K562 (cell line): ENCODE measurements around the gene MAGIX. TPM values are rescaled to one million over a fixed set of nuclear protein-coding genes. Genes with fewer than 3 reads are reported as not detected.

ENCODE experiments used
- ATAC-seq: fragments of 200-7000 bp; cut with Tn5 transposase; 3 replicates; pipeline ENCODE4 v1.9.1; 2020; ENCODE audit warnings: moderate library complexity
- BruUV-seq: library from RNA; stranded (reverse); fragments of 400-500 nt; replicated peaks from 2 replicates; lab custom pipeline; 2021; lab: Mats Ljungman, UMichigan
- CTCF ChIA-PET: fragments of 300-600 bp; formaldehyde crosslinking; extraction: SDS; loops from one replicate; lab custom pipeline; 2021; ENCODE audit warnings: low intra/inter-chr PET ratio; lab: Yijun Ruan, JAX
- POLR2A ChIA-PET: fragments of 300-600, 350-650 bp; sonication (Branson Sonifier 250); formaldehyde crosslinking; extraction: SDS; loops from one replicate; lab custom pipeline; 2021; ENCODE audit warnings: antibody characterized with exemption, inconsistent platforms; lab: Yijun Ruan, JAX
- DNase-seq, 4 experiments: peaks; one replicate each; pipeline versions ENCODE4 v3.0.0 to v3.0.0-alpha.2; 2011 to 2018; ENCODE audit warnings: low spot score in 3 of 4, mixed read lengths in 3 of 4; ENCODE audit errors: extremely low read depth in 1 of 4
- FAIRE-seq: peaks from 2 replicates; lab custom pipeline; 2011; peaks lifted over from hg19 to GRCh38; lab: Jason Lieb, UNC
- H2AFZ ChIP-seq: 2 replicates; pipeline ENCODE4 v1.6.0; 2011; ENCODE audit warnings: low read depth, low read length, control low read depth, inconsistent platforms
- H3K27ac ChIP-seq: fragments of 200-600 bp; 3 replicates; pipeline ENCODE4 v1.8.0; 2011; ENCODE audit warnings: low read depth, mild to moderate bottlenecking, control low read depth, inconsistent platforms, low read length, moderate library complexity, mixed read lengths; ENCODE audit errors: extremely low read depth
- H3K27me3 ChIP-seq, 2 experiments: fragments of 300-600 bp in 1 of 2; 2 replicates in 1 of 2; 3 replicates in 1 of 2; pipeline versions ENCODE4 v1.6.0 to v1.8.0; 2011; ENCODE audit warnings: inconsistent platforms in 2 of 2, low read length in 2 of 2, mild to moderate bottlenecking in 1 of 2, mixed read lengths in 1 of 2, moderate library complexity in 1 of 2; ENCODE audit not compliant: control insufficient read depth in 2 of 2, insufficient read depth in 2 of 2
- H3K36me3 ChIP-seq: fragments of 300-600 bp; 3 replicates; pipeline ENCODE4 v1.8.0; 2011; ENCODE audit warnings: mild to moderate bottlenecking, low read length, inconsistent platforms; ENCODE audit not compliant: control insufficient read depth, insufficient read depth
- H3K4me1 ChIP-seq, 2 experiments: fragments of 200-600 bp in 1 of 2; replicated peaks in 1 of 2; 2 replicates in 1 of 2; 3 replicates in 1 of 2; pipeline versions ENCODE4 v1.5.1 to v1.8.0; 2011; ENCODE audit warnings: inconsistent platforms in 2 of 2, low read length in 2 of 2, mild to moderate bottlenecking in 1 of 2, mixed read lengths in 1 of 2, moderate library complexity in 1 of 2; ENCODE audit not compliant: control insufficient read depth in 2 of 2, insufficient read depth in 2 of 2
- H3K4me2 ChIP-seq: 2 replicates; pipeline ENCODE4 v1.6.1; 2011; ENCODE audit warnings: low read length, control low read depth, inconsistent platforms, mixed read lengths; ENCODE audit not compliant: insufficient read depth
- H3K4me3 ChIP-seq: fragments of 200-600 bp; sonication (generic), shearing (Covaris generic); 2 replicates; pipeline ENCODE4 v1.5.1; 2016; ENCODE audit warnings: control low read depth, inconsistent platforms
- H3K79me2 ChIP-seq: fragments of 200-600 bp; 3 replicates; pipeline ENCODE4 v1.8.0; 2011; ENCODE audit warnings: low read length, inconsistent platforms; ENCODE audit not compliant: control insufficient read depth, insufficient read depth
- H3K9ac ChIP-seq, 2 experiments: 2 replicates each; pipeline versions ENCODE4 v1.6.0 to v1.6.1; 2011; ENCODE audit warnings: low read depth in 2 of 2, low read length in 2 of 2, control low read depth in 1 of 2, inconsistent platforms in 1 of 2, mild to moderate bottlenecking in 1 of 2, mixed read lengths in 1 of 2; ENCODE audit not compliant: insufficient read depth in 1 of 2
- H3K9me1 ChIP-seq: one replicate; pipeline ENCODE4 v1.6.0; 2011; ENCODE audit warnings: inconsistent platforms, mild to moderate bottlenecking, low read length, moderate library complexity; ENCODE audit not compliant: control insufficient read depth, insufficient read depth
- H3K9me3 ChIP-seq: replicated peaks from 2 replicates; pipeline ENCODE4 v1.5.1; 2011; ENCODE audit warnings: low read depth, low read length, inconsistent platforms; ENCODE audit not compliant: control insufficient read depth, insufficient read depth
- H4K20me1 ChIP-seq: replicated peaks from 2 replicates; pipeline ENCODE4 v1.6.1; 2011; ENCODE audit warnings: low read length, inconsistent platforms, mixed read lengths; ENCODE audit not compliant: control insufficient read depth, insufficient read depth
- ATF3 ChIP-seq, 2 experiments: fragments of 450-650 bp in 1 of 2; sonication (generic) in 1 of 2; formaldehyde crosslinking in 1 of 2; IDR thresholded peaks in 1 of 2; conservative IDR thresholded peaks in 1 of 2; 2 replicates each; pipeline versions ENCODE4 v1.6.1 to v1.8.1; 2016 to 2023; ENCODE audit warnings: mild to moderate bottlenecking in 2 of 2, moderate library complexity in 2 of 2, inconsistent platforms in 1 of 2, missing genetic modification reagents in 1 of 2
- ATF7 ChIP-seq: fragments of 450-650 bp; IDR thresholded peaks from 2 replicates; pipeline ENCODE4 v1.7.1; 2014; ENCODE audit warnings: mild to moderate bottlenecking, moderate library complexity
- CTCF ChIP-seq, 3 experiments: IDR thresholded peaks in 2 of 3; conservative IDR thresholded peaks in 1 of 3; 2 replicates each; pipeline ENCODE4 v1.5.1; 2011 to 2012; ENCODE audit warnings: low read length in 3 of 3, mild to moderate bottlenecking in 3 of 3, control low read depth in 2 of 3, improper control_type of control experiment in 1 of 3, inconsistent platforms in 1 of 3, low read depth in 1 of 3, mixed read lengths in 1 of 3, moderate library complexity in 1 of 3; ENCODE audit not compliant: insufficient read depth in 2 of 3
- ETS2 ChIP-seq: IDR thresholded peaks from 2 replicates; pipeline ENCODE4 v1.6.1; 2016; ENCODE audit warnings: borderline replicate concordance, missing genetic modification characterization, mild to moderate bottlenecking, moderate library complexity, missing compliant biosample characterization; ENCODE audit not compliant: poor library complexity, severe bottlenecking
- JUND ChIP-seq, 2 experiments: IDR thresholded peaks; 2 replicates in 1 of 2; 3 replicates in 1 of 2; pipeline ENCODE4 v1.6.1; 2011; ENCODE audit warnings: borderline replicate concordance in 2 of 2, low read depth in 2 of 2, low read length in 2 of 2, improper control_type of control experiment in 1 of 2, missing biosample characterization in 1 of 2, missing genetic modification characterization in 1 of 2, missing genetic modification reagents in 1 of 2
- NCOA2 ChIP-seq, 2 experiments: fragments of 450-650 bp; IDR thresholded peaks; 2 replicates each; pipeline ENCODE4 v1.6.1; 2018; ENCODE audit warnings: mild to moderate bottlenecking in 2 of 2, moderate library complexity in 1 of 2; ENCODE audit not compliant: partially characterized antibody in 2 of 2
- RAD21 ChIP-seq, 2 experiments: fragments of 250-450 bp in 1 of 2; fragments of 450-650 bp in 1 of 2; sonication (Bioruptor Pico) in 1 of 2; formaldehyde crosslinking in 1 of 2; IDR thresholded peaks in 1 of 2; conservative IDR thresholded peaks in 1 of 2; 2 replicates each; pipeline versions ENCODE4 v1.4.0 to v1.8.0; 2020 to 2022; ENCODE audit warnings: mild to moderate bottlenecking in 2 of 2, moderate library complexity in 1 of 2
- SMAD4 ChIP-seq: fragments of 250-450 bp; sonication (Bioruptor Pico); conservative IDR thresholded peaks from 2 replicates; pipeline ENCODE4 v1.8.0; 2021; ENCODE audit warnings: inconsistent platforms, mild to moderate bottlenecking, moderate library complexity
- SP1 ChIP-seq: sonication (generic); formaldehyde crosslinking; IDR thresholded peaks from 2 replicates; pipeline ENCODE4 v1.8.1; 2022; ENCODE audit warnings: mild to moderate bottlenecking, missing genetic modification reagents
- WGBS: fragments of 100-300 bp; shearing (Covaris generic); methylation state at CpG from one replicate; pipeline ENCODE4 v1.1.6; 2016; ENCODE audit warnings: low coverage, mixed read lengths; ENCODE audit not compliant: insufficient coverage; ENCODE audit errors: missing lambda C conversion rate; 5-methylcytosine and 5-hydroxymethylcytosine counted together
- in situ Hi-C: fragments of 300-500 bp; cut with MboI; formaldehyde crosslinking; loops from 4 replicates; pipeline ENCODE4 v1.15.0; 2018; ENCODE audit warnings: inconsistent platforms, mixed read lengths
- intact Hi-C: fragments of 100-400 bp; cut with micrococcal nuclease; formaldehyde crosslinking; loops from 2 replicates; pipeline ENCODE4 v1.14.2; 2022
- polyA plus RNA-seq, 8 experiments: library from polyadenylated mRNA; depleted of rRNA in 4 of 8; stranded (reverse) in 5 of 8; unstranded in 3 of 8; fragments of >200 nt; fragmentation: Nextera tagmentation in 2 of 8; fragmentation: Illumina TruSeq in 1 of 8; extraction: Ambion mirVana in 2 of 8; extraction: Trizol in 1 of 8; gene quantifications; 2 replicates each; pipeline versions ENCODE4 v1.2.1 to v1.2.3, GENCODE V29; 2011 to 2014; ENCODE audit warnings: inconsistent platforms in 1 of 8, missing spikeins in 1 of 8
- total RNA-seq, 7 experiments: library from RNA; depleted of rRNA in 6 of 7; stranded (reverse); fragments of >200 nt in 6 of 7; fragmentation: Illumina TruSeq in 2 of 7; extraction: Trizol in 2 of 7; gene quantifications; 2 replicates each; pipeline versions ENCODE4 v1.2.1 to v1.2.3, GENCODE V29; 2011 to 2021; ENCODE audit warnings: low replicate concordance in 1 of 7
- TF ChIP-seq, protein P1 (sequence below): fragments of 200-800 bp; sonication (Bioruptor generic); IDR thresholded peaks from 2 replicates; pipeline ENCODE4 v1.6.1; 2017; ENCODE audit warnings: missing genetic modification characterization, missing compliant biosample characterization

The MAGIX gene
- total and polyA plus RNA-seq, 9 of the 15 experiments (the other 6 are each of a cell fraction or from before 2014, with no cell fraction given), result 0.08 to 3.5 (median 0.47) TPM

- H3K4me1 ChIP-seq, result peaks cover 0 to 11% of the 10 kb centered on the region in 2 experiments; a peak in 3 of 5 replicates
- TF ChIP-seq ATF3 (IDR thresholded peaks at IDR 0.05) (peak; percentile 75), ATF3 (CRISPR knock-in tag; conservative IDR thresholded peaks at IDR 0.05) (no peak), SP1 (CRISPR knock-in tag) (no peak), SMAD4 (no peak), RAD21 (CRISPR knock-in tag; conservative IDR thresholded peaks at IDR 0.05 in 1 of 2, IDR thresholded peaks at IDR 0.05 in 1 of 2) (peak in 1 of 2 experiments; percentile 18; a peak in 1 of 4 replicates), ATF7 (peak; percentile 34; the same call in 1 of the 2 replicates), ETS2 (tag) (no peak), CTCF (IDR thresholded peaks at IDR 0.05 in 2 of 3, conservative IDR thresholded peaks at IDR 0.05 in 1 of 3; ENCODE audit: insufficient read depth in 2 of 3, low read depth in 1 of 3, low read length in 3 of 3) (0 out of 6 replicates have a peak, but pooled peaks have one; percentile 3 to 24 (median 16)), JUND (IDR thresholded peaks at IDR 0.05; ENCODE audit: borderline replicate concordance, low read depth, low read length) (peak; percentile 29; the same call in 1 of the 2 replicates), JUND (tag; IDR thresholded peaks at IDR 0.05; ENCODE audit: borderline replicate concordance, low read depth, low read length) (no peak), NCOA2 (IDR thresholded peaks at IDR 0.05; ENCODE audit: partially characterized antibody in 2 of 2) (no peak)
- TF ChIP-seq, protein P1, sequence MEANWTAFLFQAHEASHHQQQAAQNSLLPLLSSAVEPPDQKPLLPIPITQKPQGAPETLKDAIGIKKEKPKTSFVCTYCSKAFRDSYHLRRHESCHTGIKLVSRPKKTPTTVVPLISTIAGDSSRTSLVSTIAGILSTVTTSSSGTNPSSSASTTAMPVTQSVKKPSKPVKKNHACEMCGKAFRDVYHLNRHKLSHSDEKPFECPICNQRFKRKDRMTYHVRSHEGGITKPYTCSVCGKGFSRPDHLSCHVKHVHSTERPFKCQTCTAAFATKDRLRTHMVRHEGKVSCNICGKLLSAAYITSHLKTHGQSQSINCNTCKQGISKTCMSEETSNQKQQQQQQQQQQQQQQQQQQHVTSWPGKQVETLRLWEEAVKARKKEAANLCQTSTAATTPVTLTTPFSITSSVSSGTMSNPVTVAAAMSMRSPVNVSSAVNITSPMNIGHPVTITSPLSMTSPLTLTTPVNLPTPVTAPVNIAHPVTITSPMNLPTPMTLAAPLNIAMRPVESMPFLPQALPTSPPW (CRISPR knock-in tag), result 0 out of 2 replicates have a peak, but pooled peaks have one; percentile 18
- TF ChIP-seq, all 486 proteins: peak for 6
- Histone ChIP-seq H4K20me1 (no peaks in the 10 kb centered on the region), H3K79me2 (no peaks in the 10 kb centered on the region), H3K27ac (no peak overlapping the region), H3K9ac (0 out of 4 replicates have a peak overlapping the region, but pooled peaks of 1 of the 2 experiments have one; percentile 48), H3K9me3 (no peaks in the 10 kb centered on the region), H3K36me3 (no peaks in the 10 kb centered on the region), H3K4me3 (no peak overlapping the region), H3K4me2 (no peak overlapping the region), H3K9me1 (no peaks in the 10 kb centered on the region), H3K27me3 (no peaks in the 10 kb centered on the region; a peak in 1 of 5 replicates), H2AFZ (0 out of 2 replicates have a peak overlapping the region, but pooled peaks have one; percentile 58)
- in situ Hi-C loops (no loop called here), intact Hi-C loops (no loop called here)
- POLR2A ChIA-PET, result interaction anchor here (0.6 to 1.3 kb wide), 3 partner anchors 12 to 524 kb away, joined by 3 read pairs; no protein-coding TSS in a partner anchor
- CTCF ChIA-PET, result no interaction called here
- ATAC-seq (peak; percentile 67), FAIRE-seq (no peak), DNase-seq (peak; percentile 37 to 57 (median 45))
- no TSS peak for BruUV-seq
- 5% methylated on average over 12 of the region's 28 CpGs for WGBS
These were observed 47.1 kb downstream of the MAGIX start for GRCh38 chrX:49209434-49210251.
